HepG2 (cell line): ENCODE results near the gene MYOC.

Experiments used
- AGO1 ChIP-seq: fragments of 200-400 bp; formaldehyde crosslinking; IDR thresholded peaks from 2 replicates; pipeline ENCODE4 v1.6.1; 2017; ENCODE audit warnings: mild to moderate bottlenecking, low read depth, low read length, moderate library complexity; ENCODE audit not compliant: poor library complexity, severe bottlenecking
- CTCF ChIP-seq: sonication (generic); formaldehyde crosslinking; IDR thresholded peaks from 2 replicates; pipeline ENCODE4 v1.5.0; 2020; ENCODE audit warnings: mild to moderate bottlenecking, missing genetic modification reagents, moderate library complexity
- HDAC2 ChIP-seq: sonication (generic); formaldehyde crosslinking; IDR thresholded peaks from 2 replicates; pipeline ENCODE4 v1.4.0; 2020; ENCODE audit warnings: missing genetic modification reagents
- JUNB ChIP-seq: sonication (generic); formaldehyde crosslinking; IDR thresholded peaks from 2 replicates; pipeline ENCODE4 v1.8.0; 2022; ENCODE audit warnings: missing genetic modification reagents, mild to moderate bottlenecking, borderline replicate concordance
- RELA ChIP-seq: sonication (generic); formaldehyde crosslinking; IDR thresholded peaks from 2 replicates; pipeline ENCODE4 v1.4.0; 2020; ENCODE audit warnings: missing genetic modification reagents
- ZSCAN22 ChIP-seq: sonication (generic); formaldehyde crosslinking; IDR thresholded peaks from 2 replicates; pipeline ENCODE4 v1.4.0; 2020; ENCODE audit warnings: mild to moderate bottlenecking, missing genetic modification reagents

DNA sequence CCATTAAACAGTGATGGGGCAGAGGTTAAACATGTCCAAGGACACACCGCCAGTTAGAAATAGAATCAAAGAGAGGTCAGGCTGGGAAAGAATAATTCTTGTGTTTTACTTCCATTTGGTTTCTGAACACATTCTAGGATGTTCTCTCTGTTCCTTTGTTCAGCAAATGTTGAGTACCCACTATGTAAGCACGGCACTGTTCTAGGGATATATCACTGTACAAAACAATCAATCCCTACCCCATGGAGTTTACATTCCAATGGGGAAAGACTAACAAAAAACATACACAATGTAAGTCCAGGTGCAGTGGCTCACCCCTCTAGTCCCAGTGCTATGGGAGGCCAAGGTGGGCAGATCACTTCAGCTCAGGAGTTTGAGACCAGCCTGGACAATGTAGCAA, 24.3 kb downstream of the MYOC start:
- TF ChIP-seq HDAC2 (CRISPR knock-in tag) (no peak), CTCF (CRISPR knock-in tag) (no peak), ZSCAN22 (CRISPR knock-in tag) (no peak), JUNB (CRISPR knock-in tag) (no peak), RELA (no peak), AGO1 (no peak)
